ENCODE results near the gene ZMIZ1. TPM values are rescaled to one million over a fixed set of nuclear protein-coding genes. Genes with fewer than 3 reads are reported as not detected.
A peak's percentile ranks its signal among the peaks of the same experiment; 100 is the strongest.

Gene ZMIZ1
- total RNA-seq, 4 donors from 2014 or later = 71.9 to 104 (median 79.5) TPM

DNA sequence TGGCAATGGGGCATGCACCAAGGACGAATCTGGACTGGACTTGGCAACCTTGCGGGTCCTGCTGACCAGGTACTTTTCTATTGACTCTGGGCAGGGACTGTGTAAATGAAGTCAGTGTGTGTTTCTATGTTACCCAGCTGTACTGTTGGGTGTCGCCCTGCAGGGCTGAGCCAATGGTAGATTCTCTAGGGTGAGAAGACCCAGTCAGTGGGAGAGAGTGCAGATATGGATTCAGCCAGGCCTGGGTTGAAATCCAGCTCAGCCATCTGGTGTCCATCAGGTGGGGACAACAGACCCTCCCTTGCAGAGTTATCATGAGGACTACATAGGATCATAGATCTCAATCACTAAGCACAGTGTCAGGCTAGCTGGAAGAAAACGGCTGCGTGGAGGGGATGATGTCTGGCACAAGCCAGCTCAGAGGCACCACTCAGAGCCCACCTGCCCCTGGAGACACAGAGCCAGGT, 273.6 kb downstream of the ZMIZ1 start:
- Histone ChIP-seq H3K27me3 (no peaks in the 10 kb centered on the region), H3K27ac (no peak overlapping the region), H3K4me1 (peaks cover 27% of the 10 kb centered on the region), H3K36me3 (no peaks in the 10 kb centered on the region), H3K4me3 (no peak overlapping the region), H3K9me3 (no peaks in the 10 kb centered on the region)
- peak in 1 of 2 donors; percentile 44 for DNase-seq (ENCODE audit: low spot score in 2 of 2)
- WGBS = 72% methylated on average over 3 of the region's 5 CpGs
- TF ChIP-seq, protein P1, sequence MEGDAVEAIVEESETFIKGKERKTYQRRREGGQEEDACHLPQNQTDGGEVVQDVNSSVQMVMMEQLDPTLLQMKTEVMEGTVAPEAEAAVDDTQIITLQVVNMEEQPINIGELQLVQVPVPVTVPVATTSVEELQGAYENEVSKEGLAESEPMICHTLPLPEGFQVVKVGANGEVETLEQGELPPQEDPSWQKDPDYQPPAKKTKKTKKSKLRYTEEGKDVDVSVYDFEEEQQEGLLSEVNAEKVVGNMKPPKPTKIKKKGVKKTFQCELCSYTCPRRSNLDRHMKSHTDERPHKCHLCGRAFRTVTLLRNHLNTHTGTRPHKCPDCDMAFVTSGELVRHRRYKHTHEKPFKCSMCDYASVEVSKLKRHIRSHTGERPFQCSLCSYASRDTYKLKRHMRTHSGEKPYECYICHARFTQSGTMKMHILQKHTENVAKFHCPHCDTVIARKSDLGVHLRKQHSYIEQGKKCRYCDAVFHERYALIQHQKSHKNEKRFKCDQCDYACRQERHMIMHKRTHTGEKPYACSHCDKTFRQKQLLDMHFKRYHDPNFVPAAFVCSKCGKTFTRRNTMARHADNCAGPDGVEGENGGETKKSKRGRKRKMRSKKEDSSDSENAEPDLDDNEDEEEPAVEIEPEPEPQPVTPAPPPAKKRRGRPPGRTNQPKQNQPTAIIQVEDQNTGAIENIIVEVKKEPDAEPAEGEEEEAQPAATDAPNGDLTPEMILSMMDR (IDR thresholded peaks at IDR 0.05) = no peak
- TF ChIP-seq POLR2A (IDR thresholded peaks at IDR 0.05) = no peak
- TF ChIP-seq POLR2AphosphoS5 (IDR thresholded peaks at IDR 0.05) = no peak
- TF ChIP-seq EP300 (IDR thresholded peaks at IDR 0.05) = no peak

DNA sequence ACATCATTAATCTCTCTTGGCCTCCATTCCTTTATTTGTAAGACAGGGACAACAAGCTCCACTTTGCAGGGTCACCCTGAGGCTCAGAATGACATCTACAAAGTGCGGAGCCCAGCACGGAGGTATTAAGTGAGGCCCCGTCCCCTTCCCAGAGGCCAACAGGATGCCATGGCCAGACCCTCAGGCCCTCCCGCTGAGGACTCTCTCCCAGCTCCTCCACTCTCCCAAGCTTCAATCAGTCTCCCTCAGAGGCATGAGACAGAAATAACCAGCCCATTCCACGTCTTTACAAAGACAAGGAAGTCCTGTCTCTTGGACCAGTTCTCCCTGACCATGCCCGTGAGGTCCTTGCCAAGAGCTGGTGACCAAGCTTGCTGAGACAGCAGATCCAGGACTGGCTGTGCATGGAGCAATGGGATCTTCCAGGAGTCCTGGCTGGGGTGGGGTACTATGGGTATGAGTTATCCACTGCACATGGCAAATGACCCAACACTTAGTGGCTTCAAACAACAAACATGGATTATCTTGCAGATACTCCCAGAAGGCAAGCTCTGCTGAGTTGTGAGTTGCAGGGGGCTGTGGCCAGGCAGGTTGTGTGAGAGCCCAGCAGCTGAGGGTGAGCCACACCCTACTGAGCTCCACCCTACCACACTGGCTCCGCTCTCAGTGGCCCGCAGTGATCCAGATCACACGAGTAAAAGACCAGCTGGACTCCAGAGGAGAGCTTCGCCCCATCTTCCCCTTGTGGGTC, 274.2 kb downstream of the ZMIZ1 start:
- peak in 1 of 2 donors; percentile 78 for DNase-seq (ENCODE audit: low spot score in 2 of 2)
- 47% methylated on average over 3 of the region's 10 CpGs for WGBS
- peaks cover 31% of the 10 kb centered on the region for H3K4me1 ChIP-seq

DNA sequence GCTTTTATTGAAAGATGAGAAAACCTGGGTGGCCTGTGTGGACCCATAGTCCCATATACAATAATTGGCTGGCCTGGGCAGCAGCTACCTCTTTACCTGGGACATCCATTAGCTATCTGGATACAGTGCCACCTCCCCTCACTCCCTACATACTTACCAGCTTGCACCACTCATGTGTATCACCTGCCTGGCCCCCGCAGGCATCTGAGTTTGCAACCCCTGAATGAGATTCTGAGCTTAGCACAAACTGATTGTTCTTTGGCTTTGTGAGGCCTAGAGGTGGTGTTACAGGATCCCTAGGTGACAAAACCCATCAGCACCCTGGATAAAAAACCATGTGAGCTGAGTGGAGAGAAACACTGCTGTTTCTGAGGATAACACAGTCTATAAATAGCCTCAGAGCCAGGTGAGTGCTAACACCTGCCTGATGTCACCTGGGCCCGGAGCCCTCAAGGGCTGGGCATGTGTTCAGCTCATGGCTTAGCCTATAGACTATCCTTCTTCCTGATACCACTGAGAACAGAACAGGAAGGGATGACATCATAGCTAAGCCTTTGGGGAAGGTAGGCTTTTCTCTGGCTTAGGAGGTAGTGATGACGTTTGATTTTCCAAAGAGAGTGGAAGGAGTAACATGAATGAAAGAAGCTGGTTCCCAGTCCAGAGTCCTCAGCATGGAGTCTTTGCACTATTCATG, 275.9 kb downstream of the ZMIZ1 start:
- DNase-seq (ENCODE audit: low spot score in 2 of 2) = peak in 1 of 2 donors; percentile 35
- Histone ChIP-seq H3K9me3 (no peaks in the 10 kb centered on the region), H3K27ac (no peak overlapping the region)

More for the DNA sequence above, 274.2 kb downstream of the ZMIZ1 start:
- Histone ChIP-seq H3K27me3 (no peaks in the 10 kb centered on the region), H3K9me3 (no peaks in the 10 kb centered on the region), H3K36me3 (no peaks in the 10 kb centered on the region), H3K27ac (no peak overlapping the region), H3K4me3 (no peak overlapping the region)
- no peak for TF ChIP-seq EP300 (IDR thresholded peaks at IDR 0.05)
- TF ChIP-seq POLR2A (IDR thresholded peaks at IDR 0.05) = no peak
- no peak for TF ChIP-seq POLR2AphosphoS5 (IDR thresholded peaks at IDR 0.05)
- TF ChIP-seq, protein P1 (IDR thresholded peaks at IDR 0.05) = no peak

DNA sequence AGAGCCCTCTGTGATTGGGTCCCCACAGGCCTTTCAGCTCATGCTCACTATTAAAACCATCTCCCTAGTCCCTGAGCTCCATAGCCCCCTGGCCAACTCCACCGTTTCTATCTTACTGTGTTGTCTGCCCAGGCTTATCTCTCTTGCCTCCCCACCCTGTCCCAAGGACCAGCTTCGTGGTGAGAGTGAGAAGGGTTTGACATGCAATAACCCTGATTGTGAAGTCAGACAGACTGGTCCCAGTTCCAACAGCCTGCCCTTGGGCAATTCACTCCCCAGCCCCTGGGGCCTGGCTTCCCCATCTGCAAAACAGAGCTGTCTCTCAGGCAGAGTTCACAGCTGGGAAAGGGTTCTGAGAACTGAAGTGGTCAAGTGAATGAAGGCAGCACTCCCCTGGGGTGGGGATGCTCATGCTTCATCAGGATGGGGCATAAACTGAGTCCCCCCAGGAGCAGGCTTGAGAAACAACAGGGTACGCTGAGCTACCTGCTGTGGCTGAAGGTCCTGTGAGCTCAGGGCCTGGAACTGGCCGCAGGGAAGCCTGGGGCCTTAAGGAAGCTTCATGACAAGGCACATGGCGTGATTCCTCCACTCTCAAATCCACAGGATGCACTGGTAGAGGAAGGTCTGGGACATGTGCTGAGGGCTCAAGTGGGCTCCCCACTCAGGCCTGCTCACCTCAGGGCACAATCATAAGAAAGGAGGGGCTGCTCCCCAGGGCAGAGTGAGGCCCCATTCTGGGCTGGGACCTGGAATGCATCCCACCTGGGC, 276.7 kb downstream of the ZMIZ1 start:
- Histone ChIP-seq H3K4me3 (no peak overlapping the region), H3K36me3 (peaks cover 15% of the 10 kb centered on the region), H3K27ac (no peak overlapping the region), H3K9me3 (no peaks in the 10 kb centered on the region), H3K27me3 (no peaks in the 10 kb centered on the region), H3K4me1 (peaks cover 49% of the 10 kb centered on the region)
- DNase-seq (ENCODE audit: low spot score in 2 of 2) = peak in 1 of 2 donors; percentile 58
- TF ChIP-seq EP300 (IDR thresholded peaks at IDR 0.05) (no peak), POLR2AphosphoS5 (IDR thresholded peaks at IDR 0.05) (no peak), POLR2A (IDR thresholded peaks at IDR 0.05) (no peak)
- TF ChIP-seq, protein P1 (IDR thresholded peaks at IDR 0.05) = no peak
- WGBS = 82% methylated on average over 5 of the region's 5 CpGs

More for the DNA sequence above, 275.9 kb downstream of the ZMIZ1 start:
- TF ChIP-seq, protein P1 (IDR thresholded peaks at IDR 0.05) = no peak
- no peak for TF ChIP-seq POLR2AphosphoS5 (IDR thresholded peaks at IDR 0.05)
- no peak for TF ChIP-seq EP300 (IDR thresholded peaks at IDR 0.05)
- TF ChIP-seq POLR2A (IDR thresholded peaks at IDR 0.05) = no peak
- peaks cover 7% of the 10 kb centered on the region for H3K36me3 ChIP-seq
- H3K4me3 ChIP-seq = no peak overlapping the region
- H3K4me1 ChIP-seq = peaks cover 48% of the 10 kb centered on the region
- H3K27me3 ChIP-seq = no peaks in the 10 kb centered on the region
- WGBS = 85% methylated on average over 3 of the region's 3 CpGs

Data from suprapubic skin (tissue), 4 donors.